Suprapubic skin (tissue), 4 donors: ENCODE data around the gene TMEM74B. TPM values are rescaled to one million over a fixed set of nuclear protein-coding genes. Genes with fewer than 3 reads are reported as not detected.

ENCODE experiments used
- DNase-seq, 2 donors: peaks; one replicate each; pipeline ENCODE4 v3.0.0-alpha.2; 2019; ENCODE audit warnings: low spot score in 2 of 2
- H3K27ac ChIP-seq: fragments of 200-600 bp; sonication (generic); one replicate; pipeline ENCODE4 v1.5.1; 2019
- H3K27me3 ChIP-seq: fragments of 200-600 bp; sonication (generic); one replicate; pipeline ENCODE4 v1.5.1; 2019
- H3K36me3 ChIP-seq: fragments of 200-600 bp; sonication (generic); one replicate; pipeline ENCODE4 v1.5.1; 2019
- H3K4me1 ChIP-seq: fragments of 200-600 bp; sonication (generic); one replicate; pipeline ENCODE4 v1.5.1; 2019
- H3K4me3 ChIP-seq: fragments of 200-600 bp; sonication (generic); one replicate; pipeline ENCODE4 v1.5.1; 2019; ENCODE audit warnings: mild to moderate bottlenecking
- H3K9me3 ChIP-seq: fragments of 200-600 bp; sonication (generic); one replicate; pipeline ENCODE4 v1.5.1; 2019
- EP300 ChIP-seq: sonication (generic); formaldehyde crosslinking; IDR thresholded peaks from one replicate; pipeline ENCODE4 v1.6.1; 2017; ENCODE audit warnings: antibody characterized with exemption
- POLR2A ChIP-seq, 2 donors: fragments of 450-650 bp; IDR thresholded peaks; one replicate each; pipeline ENCODE4 v1.6.1; 2017; ENCODE audit warnings: antibody characterized with exemption in 2 of 2, mild to moderate bottlenecking in 2 of 2, moderate library complexity in 2 of 2
- POLR2AphosphoS5 ChIP-seq, 3 donors: sonication (generic); formaldehyde crosslinking; IDR thresholded peaks; one replicate each; pipeline ENCODE4 v1.6.1; 2017; ENCODE audit warnings: antibody characterized with exemption in 3 of 3
- WGBS: methylation state at CpG from one replicate; pipeline ENCODE4 v1.1.5; 2018; 5-methylcytosine and 5-hydroxymethylcytosine counted together
- total RNA-seq, 4 donors: library from RNA; depleted of rRNA; stranded (reverse); fragments of >200 nt; gene quantifications; one replicate each; pipeline ENCODE4 v1.1.0, GENCODE V29; 2016
- TF ChIP-seq, protein P1 (sequence below), 2 donors: fragments of 200-600 bp in 1 of 2; fragments of 450-650 bp in 1 of 2; sonication (generic) in 1 of 2; IDR thresholded peaks; one replicate each; pipeline ENCODE4 v1.5.1; 2016 to 2019; ENCODE audit warnings: antibody characterized with exemption in 2 of 2, mild to moderate bottlenecking in 1 of 2, moderate library complexity in 1 of 2

TMEM74B gene
- total RNA-seq, 4 donors from 2014 or later, result 1.9 to 9.6 (median 3.9) TPM

DNA sequence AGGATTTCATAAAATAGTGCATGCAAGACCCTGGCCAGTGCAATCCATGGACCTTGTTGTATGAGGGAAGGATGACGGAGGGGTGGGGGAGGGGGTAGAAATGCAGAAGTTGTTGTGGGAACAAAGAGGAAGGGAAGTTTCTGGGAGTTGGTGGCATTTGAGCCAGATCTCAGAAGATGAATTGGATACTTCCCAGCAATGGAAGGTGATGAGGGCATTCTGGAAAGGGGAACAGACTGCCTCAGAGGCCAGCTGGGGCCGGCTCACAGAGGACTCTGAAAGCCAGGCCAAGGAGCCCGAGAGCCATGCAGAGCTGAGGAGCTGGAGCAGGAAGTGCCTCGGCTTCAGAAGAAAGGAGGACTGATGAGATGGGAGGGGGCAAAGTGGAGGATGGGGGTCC, 2.7 kb downstream of the TMEM74B start:
- WGBS, result 55% methylated on average over 4 of the region's 4 CpGs

DNA sequence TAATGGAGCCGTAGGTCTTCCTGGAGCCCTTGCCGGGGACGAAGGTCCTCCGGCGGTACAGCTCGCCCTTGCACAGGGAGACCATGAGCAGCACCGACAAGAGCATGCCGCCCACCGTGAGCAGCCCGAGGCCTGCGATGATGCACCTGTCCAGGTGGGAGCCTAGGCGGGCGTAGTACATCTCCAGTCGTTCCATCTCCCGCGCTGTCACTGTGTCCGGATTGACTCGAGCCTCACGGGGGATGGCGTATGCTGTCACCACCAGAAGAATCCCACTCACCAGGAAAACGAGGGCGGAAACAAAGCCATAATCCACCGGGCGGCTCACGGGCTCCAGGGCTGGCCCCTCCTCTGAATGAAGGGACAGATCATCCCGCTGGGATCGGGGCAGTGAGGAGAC, 3.8 kb downstream of the TMEM74B start:
- TF ChIP-seq POLR2A (IDR thresholded peaks at IDR 0.05) (no peak), POLR2AphosphoS5 (IDR thresholded peaks at IDR 0.05) (no peak), EP300 (no peak)
- TF ChIP-seq, protein P1, sequence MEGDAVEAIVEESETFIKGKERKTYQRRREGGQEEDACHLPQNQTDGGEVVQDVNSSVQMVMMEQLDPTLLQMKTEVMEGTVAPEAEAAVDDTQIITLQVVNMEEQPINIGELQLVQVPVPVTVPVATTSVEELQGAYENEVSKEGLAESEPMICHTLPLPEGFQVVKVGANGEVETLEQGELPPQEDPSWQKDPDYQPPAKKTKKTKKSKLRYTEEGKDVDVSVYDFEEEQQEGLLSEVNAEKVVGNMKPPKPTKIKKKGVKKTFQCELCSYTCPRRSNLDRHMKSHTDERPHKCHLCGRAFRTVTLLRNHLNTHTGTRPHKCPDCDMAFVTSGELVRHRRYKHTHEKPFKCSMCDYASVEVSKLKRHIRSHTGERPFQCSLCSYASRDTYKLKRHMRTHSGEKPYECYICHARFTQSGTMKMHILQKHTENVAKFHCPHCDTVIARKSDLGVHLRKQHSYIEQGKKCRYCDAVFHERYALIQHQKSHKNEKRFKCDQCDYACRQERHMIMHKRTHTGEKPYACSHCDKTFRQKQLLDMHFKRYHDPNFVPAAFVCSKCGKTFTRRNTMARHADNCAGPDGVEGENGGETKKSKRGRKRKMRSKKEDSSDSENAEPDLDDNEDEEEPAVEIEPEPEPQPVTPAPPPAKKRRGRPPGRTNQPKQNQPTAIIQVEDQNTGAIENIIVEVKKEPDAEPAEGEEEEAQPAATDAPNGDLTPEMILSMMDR (IDR thresholded peaks at IDR 0.05), result no peak
- DNase-seq, result no peak
- WGBS, result 92% methylated on average over 17 of the region's 27 CpGs

More for the DNA sequence above, 2.7 kb downstream of the TMEM74B start:
- H3K9me3 ChIP-seq, result no peaks in the 10 kb centered on the region
- peaks cover 25% of the 10 kb centered on the region for H3K27me3 ChIP-seq
- DNase-seq, result no peak
- H3K4me1 ChIP-seq, result peaks cover 16% of the 10 kb centered on the region
- H3K4me3 ChIP-seq, result no peak overlapping the region
- H3K27ac ChIP-seq, result no peak overlapping the region
- H3K36me3 ChIP-seq, result peaks cover 8% of the 10 kb centered on the region
- TF ChIP-seq, protein P1 (IDR thresholded peaks at IDR 0.05), result no peak
- TF ChIP-seq POLR2AphosphoS5 (IDR thresholded peaks at IDR 0.05) (no peak), POLR2A (IDR thresholded peaks at IDR 0.05) (no peak), EP300 (no peak)

DNA sequence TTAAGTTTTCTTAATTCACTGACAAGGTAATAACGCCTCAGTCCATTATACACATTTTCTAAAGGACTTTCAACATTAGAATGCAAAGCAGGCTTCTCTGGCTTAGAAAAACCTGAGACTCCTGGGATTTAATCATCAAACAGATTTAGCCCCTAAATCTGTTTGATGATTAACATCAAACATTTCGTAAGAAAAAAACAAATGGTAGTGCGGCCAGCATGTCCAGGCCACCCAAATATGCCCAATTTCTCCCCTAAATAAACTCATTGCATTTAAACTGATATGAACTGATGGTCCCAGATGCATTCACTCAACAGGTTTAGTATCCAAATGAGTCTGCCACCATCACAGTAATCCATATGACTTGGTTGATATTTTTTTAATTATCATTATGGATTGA, 6.2 kb downstream of the TMEM74B start:
- TF ChIP-seq POLR2AphosphoS5 (IDR thresholded peaks at IDR 0.05) (no peak), POLR2A (IDR thresholded peaks at IDR 0.05) (no peak), EP300 (no peak)
- TF ChIP-seq, protein P1 (IDR thresholded peaks at IDR 0.05), result no peak
- no peak overlapping the region for H3K27ac ChIP-seq
- H3K36me3 ChIP-seq, result peaks cover 27% of the 10 kb centered on the region
- H3K9me3 ChIP-seq, result no peaks in the 10 kb centered on the region
- WGBS, result 88% methylated on average over 3 of the region's 3 CpGs
- no peak overlapping the region for H3K4me3 ChIP-seq
- peaks cover under 1% of the 10 kb centered on the region for H3K27me3 ChIP-seq
- no peaks in the 10 kb centered on the region for H3K4me1 ChIP-seq
- no peak for DNase-seq

More for the DNA sequence above, 3.8 kb downstream of the TMEM74B start:
- H3K36me3 ChIP-seq, result peaks cover 15% of the 10 kb centered on the region
- H3K4me1 ChIP-seq, result peaks cover 14% of the 10 kb centered on the region
- no peak overlapping the region for H3K4me3 ChIP-seq
- H3K27me3 ChIP-seq, result peaks cover 23% of the 10 kb centered on the region
- no peaks in the 10 kb centered on the region for H3K9me3 ChIP-seq
- H3K27ac ChIP-seq, result no peak overlapping the region

DNA sequence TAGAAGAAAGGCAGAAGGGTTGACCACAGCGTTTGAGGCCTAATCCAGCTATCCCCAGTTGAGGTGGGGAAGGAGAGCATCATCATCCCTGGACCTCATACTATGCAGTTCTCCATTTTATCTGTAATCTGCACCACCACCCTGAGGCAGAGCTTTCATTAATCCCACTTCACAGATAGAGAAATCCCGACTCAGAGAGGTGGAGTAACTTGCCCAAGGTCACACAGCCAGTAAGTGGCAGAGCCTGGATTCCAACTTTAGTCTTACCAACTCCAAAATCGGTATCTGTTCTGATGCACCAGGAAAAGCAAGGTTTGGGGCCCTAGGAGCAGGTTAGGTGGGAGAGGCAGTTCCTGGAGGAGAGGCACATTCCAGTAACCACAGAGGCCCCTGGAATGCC, 6.7 kb downstream of the TMEM74B start:
- H3K27ac ChIP-seq, result no peak overlapping the region
- no peak for DNase-seq
- H3K27me3 ChIP-seq, result no peaks in the 10 kb centered on the region
- H3K9me3 ChIP-seq, result no peaks in the 10 kb centered on the region
- WGBS, result 84% methylated on average over 3 of the region's 3 CpGs
- H3K4me1 ChIP-seq, result no peaks in the 10 kb centered on the region
- TF ChIP-seq POLR2AphosphoS5 (IDR thresholded peaks at IDR 0.05), result no peak
- TF ChIP-seq, protein P1 (IDR thresholded peaks at IDR 0.05), result no peak
- no peak for TF ChIP-seq EP300
- TF ChIP-seq POLR2A (IDR thresholded peaks at IDR 0.05), result no peak
- H3K36me3 ChIP-seq, result peaks cover 29% of the 10 kb centered on the region
- no peak overlapping the region for H3K4me3 ChIP-seq

DNA sequence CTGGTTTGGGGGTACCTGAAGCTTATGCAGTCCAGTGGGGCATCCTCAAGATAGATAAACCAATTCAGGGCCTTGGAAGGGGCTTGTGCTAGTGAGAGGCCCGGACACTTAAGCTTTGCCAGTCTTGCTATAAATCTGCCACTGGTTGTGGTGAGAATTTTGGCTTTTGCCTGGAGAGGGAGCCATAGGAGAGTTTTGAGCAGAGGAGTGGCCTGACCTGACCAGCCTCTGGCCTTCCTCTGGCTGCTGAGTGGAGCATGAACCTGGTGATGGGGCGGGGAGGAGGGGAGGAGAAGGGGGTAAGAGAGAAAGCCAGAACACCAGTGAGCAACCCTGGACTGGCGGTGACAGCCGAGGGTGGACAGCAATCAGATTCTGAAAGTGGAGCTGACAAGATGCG, 7.1 kb downstream of the TMEM74B start:
- H3K4me3 ChIP-seq, result no peak overlapping the region
- DNase-seq, result no peak
- no peak overlapping the region for H3K27ac ChIP-seq
- no peaks in the 10 kb centered on the region for H3K9me3 ChIP-seq
- H3K4me1 ChIP-seq, result no peaks in the 10 kb centered on the region
- H3K36me3 ChIP-seq, result peaks cover 32% of the 10 kb centered on the region
- 79% methylated on average over 5 of the region's 5 CpGs for WGBS
- TF ChIP-seq EP300, result no peak
- no peaks in the 10 kb centered on the region for H3K27me3 ChIP-seq

DNA sequence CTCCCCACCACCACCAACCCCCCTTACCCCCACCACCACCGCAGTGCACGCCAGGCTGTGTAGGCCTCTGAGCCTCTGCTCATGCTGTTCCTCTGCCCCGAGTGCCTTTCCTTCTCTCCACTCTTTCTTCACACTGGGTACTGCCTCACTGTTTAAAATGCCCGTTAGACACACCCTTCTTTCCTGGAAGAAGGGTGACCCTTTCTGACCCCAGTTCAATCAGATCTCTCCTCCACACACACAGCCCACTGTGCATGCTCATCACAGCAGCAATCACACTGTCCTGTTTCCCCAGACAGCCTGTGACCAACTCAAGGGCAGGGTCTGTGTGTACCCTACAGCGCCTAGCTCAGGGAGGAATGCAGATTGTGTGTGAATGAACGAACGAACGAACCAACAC, 10.0 kb downstream of the TMEM74B start:
- H3K36me3 ChIP-seq, result peaks cover 41% of the 10 kb centered on the region
- no peaks in the 10 kb centered on the region for H3K9me3 ChIP-seq
- TF ChIP-seq POLR2AphosphoS5 (IDR thresholded peaks at IDR 0.05) (no peak), POLR2A (IDR thresholded peaks at IDR 0.05) (no peak), EP300 (no peak)
- TF ChIP-seq, protein P1 (IDR thresholded peaks at IDR 0.05), result no peak
- 92% methylated on average over 8 of the region's 8 CpGs for WGBS
- H3K27me3 ChIP-seq, result no peaks in the 10 kb centered on the region
- DNase-seq, result no peak
- H3K27ac ChIP-seq, result no peak overlapping the region
- H3K4me1 ChIP-seq, result no peaks in the 10 kb centered on the region
- H3K4me3 ChIP-seq, result no peak overlapping the region
